A673 (cell line): ENCODE results near the gene ILF3.

Source experiments
- CTCF ChIP-seq: fragments of 300-800, 200-600 bp; sonication (generic); conservative IDR thresholded peaks from 2 replicates; pipeline ENCODE4 v1.5.1; 2017; ENCODE audit warnings: low read depth, mild to moderate bottlenecking, antibody characterized with exemption, low read length, moderate library complexity, mixed read lengths
- EZH2 ChIP-seq: fragments of 200-600 bp; sonication (generic); IDR thresholded peaks from 2 replicates; pipeline ENCODE4 v1.6.1; 2017; ENCODE audit warnings: borderline replicate concordance, low read depth, mild to moderate bottlenecking, mixed read lengths, antibody characterized with exemption, low read length; ENCODE audit not compliant: poor library complexity, severe bottlenecking

- TF ChIP-seq CTCF (no peak), EZH2 (no peak)
These were observed 7.5 kb upstream of the ILF3 start for GRCh38 chr19:10646456-10647159.
